Liver (tissue), 3 donors: Measurements from ENCODE around the gene HSFX4.

Experiments used
- JUND ChIP-seq, 2 donors: IDR thresholded peaks; 2 replicates each; pipeline ENCODE4 v1.6.1; 2016; ENCODE audit warnings: antibody characterized with exemption in 2 of 2
- RAD21 ChIP-seq, 2 donors: IDR thresholded peaks; 2 replicates each; pipeline ENCODE4 v1.6.1; 2016; ENCODE audit warnings: antibody characterized with exemption in 2 of 2, mild to moderate bottlenecking in 2 of 2
- SP1 ChIP-seq: IDR thresholded peaks from 2 replicates; pipeline ENCODE4 v1.6.1; 2018; ENCODE audit warnings: antibody characterized with exemption, mild to moderate bottlenecking
- YY1 ChIP-seq: IDR thresholded peaks from 2 replicates; pipeline ENCODE4 v1.6.1; 2016; ENCODE audit warnings: antibody characterized with exemption, mild to moderate bottlenecking
- TF ChIP-seq, protein P1 (sequence below): fragments of 150-350 bp; IDR thresholded peaks from 2 replicates; pipeline ENCODE4 v1.5.1; 2017; ENCODE audit warnings: improper control_type of control experiment, low read depth, low read length; ENCODE audit not compliant: missing input control
- donor health status: healthy.
- donor health status: healthy.

GRCh38 chrX:149908308-149908707, 21.1 kb upstream of the HSFX4 start:
- TF ChIP-seq, protein P1, sequence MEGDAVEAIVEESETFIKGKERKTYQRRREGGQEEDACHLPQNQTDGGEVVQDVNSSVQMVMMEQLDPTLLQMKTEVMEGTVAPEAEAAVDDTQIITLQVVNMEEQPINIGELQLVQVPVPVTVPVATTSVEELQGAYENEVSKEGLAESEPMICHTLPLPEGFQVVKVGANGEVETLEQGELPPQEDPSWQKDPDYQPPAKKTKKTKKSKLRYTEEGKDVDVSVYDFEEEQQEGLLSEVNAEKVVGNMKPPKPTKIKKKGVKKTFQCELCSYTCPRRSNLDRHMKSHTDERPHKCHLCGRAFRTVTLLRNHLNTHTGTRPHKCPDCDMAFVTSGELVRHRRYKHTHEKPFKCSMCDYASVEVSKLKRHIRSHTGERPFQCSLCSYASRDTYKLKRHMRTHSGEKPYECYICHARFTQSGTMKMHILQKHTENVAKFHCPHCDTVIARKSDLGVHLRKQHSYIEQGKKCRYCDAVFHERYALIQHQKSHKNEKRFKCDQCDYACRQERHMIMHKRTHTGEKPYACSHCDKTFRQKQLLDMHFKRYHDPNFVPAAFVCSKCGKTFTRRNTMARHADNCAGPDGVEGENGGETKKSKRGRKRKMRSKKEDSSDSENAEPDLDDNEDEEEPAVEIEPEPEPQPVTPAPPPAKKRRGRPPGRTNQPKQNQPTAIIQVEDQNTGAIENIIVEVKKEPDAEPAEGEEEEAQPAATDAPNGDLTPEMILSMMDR: no peak
- no peak for TF ChIP-seq RAD21 (IDR thresholded peaks at IDR 0.05)
- TF ChIP-seq YY1: no peak
- TF ChIP-seq JUND (IDR thresholded peaks at IDR 0.05): no peak
- TF ChIP-seq SP1: no peak
